ENCODE measurements around the gene SEC31A.

The SEC31A gene

DNA sequence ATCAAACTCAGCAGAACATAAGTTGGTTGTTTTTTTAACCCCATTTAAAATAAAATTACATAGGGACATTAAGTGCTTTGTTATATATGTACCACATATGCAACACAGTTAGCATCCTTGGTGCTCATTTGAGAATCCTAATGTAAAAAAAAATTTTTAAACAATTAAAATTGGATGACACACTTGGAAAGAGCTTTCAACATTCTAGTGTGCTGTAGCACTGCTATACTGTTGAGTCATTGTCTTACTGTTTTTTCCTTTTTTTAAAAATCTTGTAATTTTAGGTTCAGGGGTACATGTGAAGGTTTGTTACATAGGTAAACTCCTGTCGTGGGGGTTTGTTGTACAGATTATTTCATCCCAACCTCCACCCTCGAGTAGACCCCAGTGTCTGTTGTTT lies 22.4 kb upstream of the SEC31A start:
- H3K9me3 ChIP-seq (ENCODE audit: control insufficient read depth in 5 of 5, low read length in 5 of 5) = no peaks in the 10 kb centered on the region
- H3K4me1 ChIP-seq (ENCODE audit: control insufficient read depth in 5 of 5, insufficient read depth in 5 of 5, low read length in 5 of 5) = no peaks in the 10 kb centered on the region
- peaks cover 8 to 25% (median 15%) of the 10 kb centered on the region in 5 donors for H3K36me3 ChIP-seq (ENCODE audit: control insufficient read depth in 5 of 5, insufficient read depth in 5 of 5, low read length in 5 of 5)
- no peak overlapping the region for H3K27ac ChIP-seq (ENCODE audit: low read depth, low read length)
- H3K9ac ChIP-seq (ENCODE audit: low read length in 5 of 5) = no peak overlapping the region
- no peaks in the 10 kb centered on the region for H3K27me3 ChIP-seq (ENCODE audit: control insufficient read depth in 5 of 5, insufficient read depth in 4 of 5, low read length in 5 of 5)
- H3K4me3 ChIP-seq (ENCODE audit: low read depth in 1 of 5, low read length in 5 of 5) = no peak overlapping the region

DNA sequence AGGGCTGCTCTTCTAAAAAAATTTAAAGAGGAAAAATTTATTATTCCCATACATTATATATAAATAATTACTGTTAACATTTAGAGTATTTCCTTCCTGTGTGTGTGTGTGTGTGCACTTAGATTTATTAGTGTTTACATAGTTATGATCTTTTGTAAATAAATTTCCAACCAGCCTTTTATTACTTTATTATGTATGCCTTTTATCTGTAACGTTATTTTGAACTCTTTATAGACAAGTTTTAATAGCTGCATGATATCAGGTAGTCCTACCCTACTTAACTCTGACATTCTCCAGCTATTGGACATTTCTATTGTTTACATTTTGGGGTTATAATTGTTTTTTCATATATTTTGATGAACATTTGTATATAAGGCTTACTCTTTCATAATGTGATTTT lies 18.4 kb upstream of the SEC31A start:
- H3K9me3 ChIP-seq (ENCODE audit: control insufficient read depth in 5 of 5, low read length in 5 of 5) = no peaks in the 10 kb centered on the region
- peaks cover 3 to 28% (median 13%) of the 10 kb centered on the region in 5 donors for H3K36me3 ChIP-seq (ENCODE audit: control insufficient read depth in 5 of 5, insufficient read depth in 5 of 5, low read length in 5 of 5)
- H3K27ac ChIP-seq (ENCODE audit: low read depth, low read length) = no peak overlapping the region
- no peak overlapping the region for H3K9ac ChIP-seq (ENCODE audit: low read length in 5 of 5)
- no peaks in the 10 kb centered on the region for H3K27me3 ChIP-seq (ENCODE audit: control insufficient read depth in 5 of 5, insufficient read depth in 4 of 5, low read length in 5 of 5)
- H3K4me1 ChIP-seq (ENCODE audit: control insufficient read depth in 5 of 5, insufficient read depth in 5 of 5, low read length in 5 of 5) = no peaks in the 10 kb centered on the region
- H3K4me3 ChIP-seq (ENCODE audit: low read depth in 1 of 5, low read length in 5 of 5) = no peak overlapping the region

DNA sequence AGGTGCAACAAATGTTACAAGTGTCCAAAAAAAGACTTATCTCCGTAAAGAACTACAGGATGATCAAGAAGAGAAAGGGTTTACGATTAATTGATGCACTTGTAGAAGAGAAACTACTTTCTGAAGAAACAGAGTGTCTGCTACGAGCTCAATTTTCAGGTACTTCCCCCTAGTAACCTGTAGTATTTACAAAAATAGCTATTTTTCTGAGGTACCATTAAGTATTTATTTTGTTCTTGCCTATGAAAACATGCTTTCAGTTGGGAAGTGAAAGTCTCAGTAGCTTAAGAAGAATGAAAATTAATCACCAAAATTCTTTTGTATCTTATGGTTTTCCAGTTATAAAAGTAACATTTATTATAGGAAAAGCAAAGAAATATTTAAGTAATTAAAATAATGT lies 15.5 kb upstream of the SEC31A start:
- Histone ChIP-seq H3K9ac (ENCODE audit: low read length in 5 of 5) (no peak overlapping the region), H3K27me3 (ENCODE audit: control insufficient read depth in 5 of 5, insufficient read depth in 4 of 5, low read length in 5 of 5) (no peaks in the 10 kb centered on the region), H3K4me1 (ENCODE audit: control insufficient read depth in 5 of 5, insufficient read depth in 5 of 5, low read length in 5 of 5) (peaks cover 0 to 5% (median 2%) of the 10 kb centered on the region in 5 donors), H3K27ac (ENCODE audit: low read depth, low read length) (no peak overlapping the region), H3K9me3 (ENCODE audit: control insufficient read depth in 5 of 5, low read length in 5 of 5) (no peaks in the 10 kb centered on the region), H3K36me3 (ENCODE audit: control insufficient read depth in 5 of 5, insufficient read depth in 5 of 5, low read length in 5 of 5) (peaks cover 3 to 28% (median 13%) of the 10 kb centered on the region in 5 donors), H3K4me3 (ENCODE audit: low read depth in 1 of 5, low read length in 5 of 5) (no peak overlapping the region)

DNA sequence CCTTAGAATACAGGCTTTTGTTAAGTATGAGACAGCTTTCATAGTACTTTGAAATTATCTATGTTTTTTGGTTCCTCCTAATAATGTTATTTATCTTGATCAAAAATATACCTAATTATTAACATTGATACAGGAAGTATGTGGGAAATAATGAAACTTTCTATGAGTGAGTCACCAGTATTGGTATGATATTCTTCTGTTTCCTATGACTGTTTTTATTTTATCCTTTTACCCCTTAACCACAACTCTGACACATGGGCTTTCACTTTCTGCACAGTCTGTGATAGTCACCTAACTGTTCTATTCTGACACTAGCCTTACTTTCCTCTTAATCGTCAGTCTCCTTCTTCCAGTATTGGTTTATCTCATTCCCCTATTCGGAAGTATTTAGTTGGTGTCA lies 14.3 kb upstream of the SEC31A start:
- Histone ChIP-seq H3K9me3 (ENCODE audit: control insufficient read depth in 5 of 5, low read length in 5 of 5) (no peaks in the 10 kb centered on the region), H3K27ac (ENCODE audit: low read depth, low read length) (no peak overlapping the region), H3K9ac (ENCODE audit: low read length in 5 of 5) (no peak overlapping the region), H3K36me3 (ENCODE audit: control insufficient read depth in 5 of 5, insufficient read depth in 5 of 5, low read length in 5 of 5) (peaks cover 0 to 23% (median 10%) of the 10 kb centered on the region in 5 donors), H3K4me3 (ENCODE audit: low read depth in 1 of 5, low read length in 5 of 5) (no peak overlapping the region), H3K27me3 (ENCODE audit: control insufficient read depth in 5 of 5, insufficient read depth in 4 of 5, low read length in 5 of 5) (peaks cover 0 to 7% (median 0%) of the 10 kb centered on the region in 5 donors), H3K4me1 (ENCODE audit: control insufficient read depth in 5 of 5, insufficient read depth in 5 of 5, low read length in 5 of 5) (peaks cover 3 to 11% (median 7%) of the 10 kb centered on the region in 5 donors)

DNA sequence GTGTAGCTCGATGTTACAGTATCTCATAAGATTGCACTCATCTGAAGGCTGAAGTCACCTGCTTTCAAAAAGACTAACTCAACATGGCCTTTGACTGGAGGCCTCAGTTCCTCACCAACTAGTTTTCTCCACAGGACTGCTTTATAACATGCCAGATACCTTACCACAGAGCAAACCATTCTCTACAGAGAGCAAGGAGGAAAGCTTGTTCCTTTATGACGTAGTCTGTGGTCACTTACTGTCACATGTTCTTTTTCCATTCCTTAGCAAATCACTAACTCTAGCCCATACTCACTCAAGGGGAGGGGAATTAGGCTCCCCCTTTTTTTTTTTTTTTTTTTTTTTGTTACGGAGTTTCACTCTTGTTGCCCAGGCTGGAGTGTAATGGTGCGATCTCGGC lies 12.8 kb upstream of the SEC31A start:
- H3K9ac ChIP-seq (ENCODE audit: low read length in 5 of 5) = no peak overlapping the region
- H3K4me1 ChIP-seq (ENCODE audit: control insufficient read depth in 5 of 5, insufficient read depth in 5 of 5, low read length in 5 of 5) = peaks cover 12 to 26% (median 15%) of the 10 kb centered on the region in 5 donors
- no peak overlapping the region for H3K4me3 ChIP-seq (ENCODE audit: low read depth in 1 of 5, low read length in 5 of 5)
- H3K27me3 ChIP-seq (ENCODE audit: control insufficient read depth in 5 of 5, insufficient read depth in 4 of 5, low read length in 5 of 5) = peaks cover 0 to 7% (median 0%) of the 10 kb centered on the region in 5 donors
- peaks cover 0 to 23% (median 10%) of the 10 kb centered on the region in 5 donors for H3K36me3 ChIP-seq (ENCODE audit: control insufficient read depth in 5 of 5, insufficient read depth in 5 of 5, low read length in 5 of 5)
- H3K9me3 ChIP-seq (ENCODE audit: control insufficient read depth in 5 of 5, low read length in 5 of 5) = no peaks in the 10 kb centered on the region
- H3K27ac ChIP-seq (ENCODE audit: low read depth, low read length) = no peak overlapping the region

DNA sequence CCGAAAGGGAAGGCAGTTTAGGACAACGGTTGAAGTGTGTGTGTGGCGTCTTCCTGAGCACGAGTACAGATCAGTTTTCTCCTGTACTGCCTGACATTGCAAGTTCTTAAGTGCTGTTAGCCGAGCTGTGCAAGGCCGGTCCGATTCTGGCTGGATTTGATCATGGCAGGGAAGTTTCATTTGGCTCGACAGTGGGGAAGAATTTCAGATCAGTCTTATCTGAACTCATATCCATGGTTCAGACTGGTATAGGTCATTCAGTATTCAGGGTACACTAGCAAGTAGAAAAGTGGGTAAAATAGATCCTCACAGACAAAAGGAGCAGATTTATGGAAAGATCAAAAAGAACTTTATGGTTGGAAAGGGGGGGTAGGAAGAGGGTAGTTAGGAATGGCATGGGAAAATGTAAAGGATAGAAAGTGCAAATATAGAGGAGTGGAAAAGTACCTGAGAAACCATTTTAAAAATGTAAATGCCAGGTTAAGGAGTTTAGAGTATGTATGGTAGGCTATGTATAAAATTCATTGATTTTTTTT lies 10.3 kb upstream of the SEC31A start:
- peaks cover 0 to 7% (median 0%) of the 10 kb centered on the region in 5 donors for H3K27me3 ChIP-seq (ENCODE audit: control insufficient read depth in 5 of 5, insufficient read depth in 4 of 5, low read length in 5 of 5)
- H3K4me1 ChIP-seq (ENCODE audit: control insufficient read depth in 5 of 5, insufficient read depth in 5 of 5, low read length in 5 of 5) = peaks cover 12 to 37% (median 30%) of the 10 kb centered on the region in 5 donors
- peaks cover 0 to 12% (median 3%) of the 10 kb centered on the region in 5 donors for H3K36me3 ChIP-seq (ENCODE audit: control insufficient read depth in 5 of 5, insufficient read depth in 5 of 5, low read length in 5 of 5)
- peak overlapping the region; percentile 80 to 96 (median 88) for H3K4me3 ChIP-seq (ENCODE audit: low read depth in 1 of 5, low read length in 5 of 5)
- H3K9ac ChIP-seq (ENCODE audit: low read length in 5 of 5) = peak overlapping the region; percentile 64 to 92 (median 90)
- peak overlapping the region; percentile 96 for H3K27ac ChIP-seq (ENCODE audit: low read depth, low read length)
- no peaks in the 10 kb centered on the region for H3K9me3 ChIP-seq (ENCODE audit: control insufficient read depth in 5 of 5, low read length in 5 of 5)

DNA sequence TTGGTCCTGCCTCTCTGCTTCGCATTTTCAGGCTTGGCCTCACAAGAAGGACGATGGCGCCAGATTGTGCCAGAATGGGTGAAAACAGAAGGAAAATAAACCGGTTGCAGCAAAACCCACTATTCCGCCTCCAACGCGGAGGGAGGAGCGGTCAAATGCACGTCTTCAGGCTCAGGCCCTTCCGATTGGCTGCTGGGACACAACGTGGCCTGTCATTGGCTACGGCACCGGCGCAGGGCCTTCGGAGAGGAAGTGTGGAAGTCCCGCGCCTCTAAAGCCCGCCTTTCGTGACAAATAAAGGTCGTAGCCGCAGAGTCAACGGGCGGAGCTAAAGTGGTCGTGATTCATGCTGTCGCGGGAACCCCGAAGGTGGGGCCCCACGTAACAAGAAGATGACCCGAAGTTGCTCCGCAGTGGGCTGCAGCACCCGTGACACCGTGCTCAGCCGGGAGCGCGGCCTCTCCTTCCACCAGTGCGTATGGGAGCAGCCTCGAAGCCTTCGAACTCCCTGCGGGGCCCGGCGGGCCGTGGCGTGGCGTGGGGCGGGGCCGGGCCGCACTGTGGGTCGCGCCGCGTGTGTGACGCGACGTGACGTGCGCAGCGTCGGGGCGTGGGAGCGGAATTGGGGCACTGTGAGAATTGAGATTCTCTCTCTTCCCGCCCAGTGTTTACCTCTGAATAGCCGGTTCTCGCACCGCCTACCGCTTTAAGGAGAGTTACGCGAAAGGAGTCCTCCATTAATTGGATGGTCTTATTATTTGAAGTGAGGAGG lies 9.6 kb upstream of the SEC31A start, which contains the start of gene THAP9:
TSS of gene THAP9 (plus strand) at position 325 of the 772 bp plus-strand sequence. CDS start at position 393, 68 bp downstream.
- Histone ChIP-seq H3K4me3 (ENCODE audit: low read depth in 1 of 5, low read length in 5 of 5) (peak within 1 kb of the TSS; percentile 80 to 96 (median 88)), H3K36me3 (ENCODE audit: control insufficient read depth in 5 of 5, insufficient read depth in 5 of 5, low read length in 5 of 5) (peaks cover 0 to 6% (median under 1%) of the 10 kb centered on the region in 5 donors), H3K4me1 (ENCODE audit: control insufficient read depth in 5 of 5, insufficient read depth in 5 of 5, low read length in 5 of 5) (peaks cover 12 to 37% (median 30%) of the 10 kb centered on the region in 5 donors), H3K27me3 (ENCODE audit: control insufficient read depth in 5 of 5, insufficient read depth in 4 of 5, low read length in 5 of 5) (peaks cover 0 to 7% (median 0%) of the 10 kb centered on the region in 5 donors), H3K9me3 (ENCODE audit: control insufficient read depth in 5 of 5, low read length in 5 of 5) (no peaks in the 10 kb centered on the region), H3K9ac (ENCODE audit: low read length in 5 of 5) (peak within 1 kb of the TSS; percentile 78 to 92 (median 91)), H3K27ac (ENCODE audit: low read depth, low read length) (peak within 1 kb of the TSS; percentile 96)

DNA sequence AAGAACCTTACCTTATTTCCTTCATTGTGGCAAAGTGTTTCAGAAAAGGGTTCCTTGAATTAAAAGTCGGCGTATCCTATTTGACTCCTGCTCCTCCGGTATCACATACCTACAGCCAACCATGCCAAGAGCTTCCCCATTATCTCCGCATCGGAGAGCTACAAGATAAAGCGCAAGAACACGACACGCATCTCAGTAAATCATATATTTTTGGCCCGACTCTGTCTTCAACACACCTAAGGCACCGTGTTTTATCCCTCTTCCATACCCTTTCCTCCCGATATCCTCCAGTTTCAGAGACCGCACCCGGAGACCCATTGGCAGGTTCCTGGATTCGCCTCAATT lies 9.1 kb upstream of the SEC31A start:
- peaks cover 12 to 37% (median 30%) of the 10 kb centered on the region in 5 donors for H3K4me1 ChIP-seq (ENCODE audit: control insufficient read depth in 5 of 5, insufficient read depth in 5 of 5, low read length in 5 of 5)

DNA sequence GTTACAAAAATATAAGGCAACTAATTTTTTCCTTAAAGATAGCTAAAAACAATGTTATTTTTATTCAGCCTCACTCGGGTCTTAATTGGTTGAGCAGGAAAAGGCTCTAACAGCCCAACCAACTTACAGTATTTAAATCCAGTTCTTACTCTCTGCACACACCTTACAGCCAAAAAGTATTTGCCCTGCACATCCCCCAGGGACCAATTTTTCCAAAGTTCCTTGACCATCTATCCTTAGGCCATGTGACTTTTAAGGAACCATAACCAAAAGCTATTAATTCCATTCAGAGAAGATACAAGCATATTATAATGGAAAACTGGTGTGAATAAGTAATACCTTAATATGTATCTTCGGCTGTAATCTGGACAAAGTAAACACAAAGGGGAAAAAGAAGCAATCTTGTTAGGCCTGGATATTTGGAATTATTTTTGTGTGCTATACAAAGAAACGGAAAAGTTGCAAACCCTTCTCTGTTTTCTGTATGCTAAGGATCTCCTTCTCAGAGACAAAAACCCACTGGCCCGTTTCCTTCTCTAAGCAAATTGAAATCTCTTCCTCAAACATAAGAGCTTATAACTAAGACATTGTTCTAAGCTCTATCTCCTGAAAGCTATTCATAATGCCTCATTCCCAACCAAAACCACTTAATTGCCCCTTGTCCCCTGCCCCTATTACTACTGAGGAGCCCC lies 8.6 kb upstream of the SEC31A start:
- Histone ChIP-seq H3K4me3 (ENCODE audit: low read depth in 1 of 5, low read length in 5 of 5) (peak overlapping the region; percentile 80 to 96 (median 88)), H3K36me3 (ENCODE audit: control insufficient read depth in 5 of 5, insufficient read depth in 5 of 5, low read length in 5 of 5) (peaks cover under 1 to 9% (median 5%) of the 10 kb centered on the region in 5 donors), H3K9me3 (ENCODE audit: control insufficient read depth in 5 of 5, low read length in 5 of 5) (no peaks in the 10 kb centered on the region), H3K27ac (ENCODE audit: low read depth, low read length) (peak overlapping the region; percentile 96), H3K27me3 (ENCODE audit: control insufficient read depth in 5 of 5, insufficient read depth in 4 of 5, low read length in 5 of 5) (peaks cover 0 to 7% (median 0%) of the 10 kb centered on the region in 5 donors), H3K9ac (ENCODE audit: low read length in 5 of 5) (peak overlapping the region; percentile 78 to 91 (median 82)), H3K4me1 (ENCODE audit: control insufficient read depth in 5 of 5, insufficient read depth in 5 of 5, low read length in 5 of 5) (peaks cover 12 to 37% (median 30%) of the 10 kb centered on the region in 5 donors)

More for the DNA sequence above, 9.1 kb upstream of the SEC31A start:
- Histone ChIP-seq H3K4me3 (ENCODE audit: low read depth in 1 of 5, low read length in 5 of 5) (peak overlapping the region; percentile 80 to 96 (median 88)), H3K27ac (ENCODE audit: low read depth, low read length) (peak overlapping the region; percentile 96), H3K36me3 (ENCODE audit: control insufficient read depth in 5 of 5, insufficient read depth in 5 of 5, low read length in 5 of 5) (peaks cover 0 to 6% (median under 1%) of the 10 kb centered on the region in 5 donors), H3K27me3 (ENCODE audit: control insufficient read depth in 5 of 5, insufficient read depth in 4 of 5, low read length in 5 of 5) (peaks cover 0 to 7% (median 0%) of the 10 kb centered on the region in 5 donors), H3K9me3 (ENCODE audit: control insufficient read depth in 5 of 5, low read length in 5 of 5) (no peaks in the 10 kb centered on the region), H3K9ac (ENCODE audit: low read length in 5 of 5) (peak overlapping the region; percentile 78 to 91 (median 82))

All from subcutaneous abdominal adipose tissue (tissue), 5 donors.